Caco-2 (cell line): ENCODE data around the gene TANGO2. TPM values are rescaled to one million over a fixed set of nuclear protein-coding genes. Genes with fewer than 3 reads are reported as not detected.
"Not testable (repeated sequence)": the region's sequence is repeated elsewhere in the genome, so short reads cannot be mapped to it uniquely, and the experiment has no call there.

ENCODE experiments used
- BruUV-seq: library from RNA; stranded (reverse); fragments of 400-500 nt; replicated peaks from 2 replicates; lab custom pipeline; 2021; lab: Mats Ljungman, UMichigan
- CTCF ChIA-PET: fragments of 300-600 bp; sonication (Branson Sonifier 250); formaldehyde crosslinking; loops from one replicate; lab custom pipeline; 2022; ENCODE audit warnings: antibody characterized with exemption; lab: Charles Lee
- POLR2A ChIA-PET: fragments of 300-600 bp; sonication (Branson Sonifier 250); formaldehyde crosslinking; loops from one replicate; lab custom pipeline; 2022; ENCODE audit warnings: antibody characterized with exemption; lab: Charles Lee
- DNase-seq, 2 experiments: peaks; one replicate each; pipeline versions ENCODE4 v3.0.0 to v3.0.0-alpha.2; 2020 to 2022
- H3K27me3 ChIP-seq: replicated peaks from 2 replicates; pipeline ENCODE4 v1.6.0; 2011; ENCODE audit warnings: low read length; ENCODE audit not compliant: control insufficient read depth, insufficient read depth
- H3K36me3 ChIP-seq: 2 replicates; pipeline ENCODE4 v1.5.1; 2011; ENCODE audit warnings: low read length; ENCODE audit not compliant: control insufficient read depth, insufficient read depth
- H3K4me1 ChIP-seq: fragments of 250-450 bp; sonication (Bioruptor Pico); 2 replicates; pipeline ENCODE4 v1.5.1; 2020; ENCODE audit warnings: mild to moderate bottlenecking
- H3K4me3 ChIP-seq: 2 replicates; pipeline ENCODE4 v1.5.1; 2011; ENCODE audit warnings: low read depth, mild to moderate bottlenecking, control low read depth, low read length
- H3K9me3 ChIP-seq: fragments of 250-450 bp; sonication (Bioruptor Pico); 2 replicates; pipeline ENCODE4 v1.5.1; 2020; ENCODE audit warnings: mild to moderate bottlenecking, moderate library complexity
- H3K27ac Mint-ChIP-seq: one replicate; pipeline ENCODE4 v1.8.0; 2022; ENCODE audit warnings: mixed read lengths; ENCODE audit not compliant: unreplicated experiment
- H3K27me3 Mint-ChIP-seq: one replicate; pipeline ENCODE4 v1.8.0; 2022; ENCODE audit warnings: mixed read lengths; ENCODE audit not compliant: insufficient read depth, unreplicated experiment
- H3K36me3 Mint-ChIP-seq: one replicate; pipeline ENCODE4 v1.8.0; 2022; ENCODE audit warnings: mild to moderate bottlenecking, mixed read lengths; ENCODE audit not compliant: insufficient read depth, unreplicated experiment
- H3K4me1 Mint-ChIP-seq: one replicate; pipeline ENCODE4 v1.8.0; 2022; ENCODE audit warnings: low read depth, mixed read lengths; ENCODE audit not compliant: unreplicated experiment
- H3K4me3 Mint-ChIP-seq: one replicate; pipeline ENCODE4 v1.8.0; 2022; ENCODE audit warnings: mild to moderate bottlenecking, moderate library complexity, mixed read lengths; ENCODE audit not compliant: unreplicated experiment
- H3K9me3 Mint-ChIP-seq: one replicate; pipeline ENCODE4 v1.8.0; 2022; ENCODE audit warnings: mixed read lengths; ENCODE audit not compliant: unreplicated experiment
- intact Hi-C: fragments of 100-400 bp; cut with micrococcal nuclease; formaldehyde crosslinking; loops from one replicate; pipeline ENCODE4 v1.10.0; 2022; ENCODE audit not compliant: unreplicated experiment
- total RNA-seq: library from RNA; stranded (reverse); gene quantifications from 2 replicates; pipeline ENCODE4 v1.2.3, GENCODE V29; 2022
- TF ChIP-seq, protein P1 (sequence below), 2 experiments: fragments of 200-600 bp in 1 of 2; IDR thresholded peaks; 1 replicate in 1 of 2; 2 replicates in 1 of 2; pipeline versions ENCODE4 v1.5.1 to v1.8.0; 2011 to 2022; ENCODE audit warnings: antibody characterized with exemption in 1 of 2, control low read depth in 1 of 2, inconsistent platforms in 1 of 2, low read depth in 1 of 2, low read length in 1 of 2, mild to moderate bottlenecking in 1 of 2, moderate library complexity in 1 of 2; ENCODE audit not compliant: insufficient read depth in 1 of 2, severe bottlenecking in 1 of 2, unreplicated experiment in 1 of 2

The TANGO2 gene
- total RNA-seq, 1 experiment from 2014 or later = 26.6 TPM

DNA sequence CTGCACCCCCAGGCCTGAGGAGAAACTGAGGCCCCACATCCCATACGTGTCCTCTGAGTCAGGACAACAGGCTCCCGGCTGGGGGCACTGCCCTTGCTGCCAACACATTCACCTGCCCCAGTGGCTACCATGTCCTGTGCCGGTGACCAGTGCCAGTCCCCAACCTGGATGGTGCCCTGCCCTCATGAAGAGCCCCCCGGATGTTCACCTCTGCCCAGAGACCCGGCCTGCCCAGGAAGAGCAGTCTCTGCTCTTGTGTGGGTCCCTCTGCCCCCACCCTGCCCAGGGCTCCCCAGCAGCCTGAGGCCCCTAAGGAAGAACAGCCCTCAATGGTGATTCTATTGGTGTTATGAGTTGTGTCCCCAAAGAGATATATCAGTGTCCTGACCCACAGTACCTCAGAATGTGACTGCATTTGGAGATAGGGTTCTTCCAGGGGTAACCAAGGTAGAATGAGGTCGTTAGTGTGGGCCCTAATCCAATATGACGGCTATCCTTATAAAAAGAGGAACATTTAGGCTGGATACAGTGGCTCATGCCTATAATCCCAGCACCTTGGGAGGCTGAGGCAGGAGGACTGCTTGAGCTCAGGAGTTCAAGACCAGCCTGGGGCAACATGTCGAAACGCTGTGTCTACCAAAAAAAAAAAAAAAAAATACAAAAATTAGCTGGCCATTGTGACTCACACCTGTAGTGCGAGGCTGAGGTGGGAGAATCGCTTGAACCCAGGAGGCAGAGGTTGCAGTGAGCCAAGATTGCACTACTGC lies 45.9 kb downstream of the TANGO2 start:
- ChIA-PET CTCF (no interaction called here), POLR2A (no interaction called here)
- Mint-ChIP-seq H3K4me1 (no peaks in the 10 kb centered on the region), H3K36me3 (peaks cover 5% of the 10 kb centered on the region), H3K27ac (no peak overlapping the region), H3K27me3 (no peaks in the 10 kb centered on the region), H3K9me3 (no peaks in the 10 kb centered on the region), H3K4me3 (no peak overlapping the region)
- Histone ChIP-seq H3K4me3 (no peak overlapping the region), H3K4me1 (no peaks in the 10 kb centered on the region), H3K36me3 (no peaks in the 10 kb centered on the region; the same call in 1 of the 2 replicates), H3K9me3 (no peaks in the 10 kb centered on the region), H3K27me3 (no peaks in the 10 kb centered on the region)
- intact Hi-C loops = no loop called here
- DNase-seq = no peak
- no TSS peak for BruUV-seq
- TF ChIP-seq, protein P1, sequence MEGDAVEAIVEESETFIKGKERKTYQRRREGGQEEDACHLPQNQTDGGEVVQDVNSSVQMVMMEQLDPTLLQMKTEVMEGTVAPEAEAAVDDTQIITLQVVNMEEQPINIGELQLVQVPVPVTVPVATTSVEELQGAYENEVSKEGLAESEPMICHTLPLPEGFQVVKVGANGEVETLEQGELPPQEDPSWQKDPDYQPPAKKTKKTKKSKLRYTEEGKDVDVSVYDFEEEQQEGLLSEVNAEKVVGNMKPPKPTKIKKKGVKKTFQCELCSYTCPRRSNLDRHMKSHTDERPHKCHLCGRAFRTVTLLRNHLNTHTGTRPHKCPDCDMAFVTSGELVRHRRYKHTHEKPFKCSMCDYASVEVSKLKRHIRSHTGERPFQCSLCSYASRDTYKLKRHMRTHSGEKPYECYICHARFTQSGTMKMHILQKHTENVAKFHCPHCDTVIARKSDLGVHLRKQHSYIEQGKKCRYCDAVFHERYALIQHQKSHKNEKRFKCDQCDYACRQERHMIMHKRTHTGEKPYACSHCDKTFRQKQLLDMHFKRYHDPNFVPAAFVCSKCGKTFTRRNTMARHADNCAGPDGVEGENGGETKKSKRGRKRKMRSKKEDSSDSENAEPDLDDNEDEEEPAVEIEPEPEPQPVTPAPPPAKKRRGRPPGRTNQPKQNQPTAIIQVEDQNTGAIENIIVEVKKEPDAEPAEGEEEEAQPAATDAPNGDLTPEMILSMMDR (IDR thresholded peaks at IDR 0.05; ENCODE audit: insufficient read depth in 1 of 2, low read depth in 1 of 2, low read length in 1 of 2, severe bottlenecking in 1 of 2, unreplicated experiment in 1 of 2) = no peak

DNA sequence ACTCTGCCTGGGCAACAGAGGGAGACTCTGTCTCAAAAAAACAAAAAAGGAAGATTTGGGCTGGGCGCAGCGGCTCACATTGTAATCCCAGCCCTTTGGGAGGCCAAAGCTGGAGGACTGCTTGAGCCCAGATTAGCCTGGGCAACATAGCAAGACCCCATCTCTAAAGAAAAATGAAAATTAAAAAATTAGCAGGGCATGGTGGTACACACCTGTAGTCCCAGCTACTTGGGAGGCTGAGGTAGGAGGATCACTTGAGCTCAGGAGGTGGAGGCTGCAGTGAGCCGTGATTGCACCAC lies 46.4 kb downstream of the TANGO2 start:
- DNase-seq, H3K4me3 ChIP-seq, H3K27me3 Mint-ChIP-seq, H3K36me3 ChIP-seq, CTCF ChIA-PET, BruUV-seq, H3K9me3 Mint-ChIP-seq, H3K27me3 ChIP-seq, H3K9me3 ChIP-seq, H3K4me3 Mint-ChIP-seq, H3K4me1 Mint-ChIP-seq, H3K36me3 Mint-ChIP-seq, H3K27ac Mint-ChIP-seq, H3K4me1 ChIP-seq, POLR2A ChIA-PET, intact Hi-C loops: not testable (repeated sequence)

DNA sequence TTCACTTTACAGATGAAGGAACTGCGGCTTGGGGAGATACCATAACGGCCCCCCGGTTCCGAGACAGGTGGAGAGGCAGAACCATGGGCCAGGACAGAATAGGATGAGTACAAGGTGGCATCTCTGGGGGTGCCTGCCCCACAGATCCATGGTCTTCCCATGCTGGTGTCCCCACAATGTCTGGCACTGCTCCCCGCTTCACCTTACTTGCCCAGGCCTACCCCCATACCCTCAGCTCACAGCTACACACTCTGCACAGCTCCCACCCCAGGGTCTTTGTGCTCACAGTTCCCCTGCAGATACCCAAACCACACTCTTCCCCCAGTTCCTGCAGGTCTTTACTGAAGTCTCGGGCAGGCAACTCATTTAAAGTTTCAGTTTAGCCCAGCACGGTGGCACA lies 47.7 kb downstream of the TANGO2 start:
- POLR2A ChIA-PET = interaction anchor here (0.5 to 1.2 kb wide), 2 partner anchors 11 to 96 kb away, joined by 3 to 5 read pairs; partner anchors contain the start of gene DGCR8
- no peaks in the 10 kb centered on the region for H3K9me3 Mint-ChIP-seq
- no TSS peak for BruUV-seq
- H3K36me3 ChIP-seq = no peaks in the 10 kb centered on the region
- TF ChIP-seq, protein P1 (IDR thresholded peaks at IDR 0.05; ENCODE audit: insufficient read depth in 1 of 2, low read depth in 1 of 2, low read length in 1 of 2, severe bottlenecking in 1 of 2, unreplicated experiment in 1 of 2) = no peak
- H3K4me1 Mint-ChIP-seq = no peaks in the 10 kb centered on the region
- no peak for DNase-seq
- H3K27ac Mint-ChIP-seq = no peak overlapping the region
- no peak overlapping the region for H3K4me3 Mint-ChIP-seq
- peaks cover 4% of the 10 kb centered on the region for H3K36me3 Mint-ChIP-seq
- CTCF ChIA-PET = interaction anchor here (0.6 kb wide), 1 partner anchor 42 kb away, joined by 3 read pairs; no protein-coding TSS in a partner anchor
- no peaks in the 10 kb centered on the region for H3K9me3 ChIP-seq
- intact Hi-C loops = no loop called here
- no peaks in the 10 kb centered on the region for H3K27me3 Mint-ChIP-seq
- no peaks in the 10 kb centered on the region for H3K27me3 ChIP-seq
- H3K4me3 ChIP-seq = no peak overlapping the region
- no peaks in the 10 kb centered on the region for H3K4me1 ChIP-seq
